GM12878 (cell line): Measurements from ENCODE around the gene FGF13. TPM values are rescaled to one million over a fixed set of nuclear protein-coding genes. Genes with fewer than 3 reads are reported as not detected.

ENCODE experiments used
- CEBPZ ChIP-seq: fragments of 150-350 bp; IDR thresholded peaks from 2 replicates; pipeline ENCODE4 v1.6.1; 2016; ENCODE audit warnings: low read depth, low read length
- ESRRA ChIP-seq: IDR thresholded peaks from 2 replicates; pipeline ENCODE4 v1.6.1; 2012; ENCODE audit warnings: mild to moderate bottlenecking, low read length, improper control_type of control experiment
- HDAC6 ChIP-seq: fragments of 200-600 bp; sonication (generic); IDR thresholded peaks from one replicate; pipeline ENCODE4 v1.8.0; 2017; ENCODE audit warnings: antibody characterized with exemption; ENCODE audit not compliant: unreplicated experiment
- SIN3A ChIP-seq: IDR thresholded peaks from 2 replicates; pipeline ENCODE4 v1.6.1; 2012; ENCODE audit warnings: low read depth, low read length, improper control_type of control experiment
- SUPT20H ChIP-seq: IDR thresholded peaks from 2 replicates; pipeline ENCODE4 v1.6.1; 2011; ENCODE audit warnings: low read depth, mild to moderate bottlenecking, low read length, moderate library complexity, borderline replicate concordance; ENCODE audit not compliant: control insufficient read depth
- ZBTB40 ChIP-seq: fragments of 450-650 bp; IDR thresholded peaks from 2 replicates; pipeline ENCODE4 v1.6.1; 2016; ENCODE audit warnings: mild to moderate bottlenecking, moderate library complexity, borderline replicate concordance
- ZSCAN29 ChIP-seq: fragments of 450-650 bp; IDR thresholded peaks from 2 replicates; pipeline ENCODE4 v1.6.1; 2017; ENCODE audit warnings: mild to moderate bottlenecking, moderate library complexity
- polyA plus RNA-seq, 11 experiments: library from polyadenylated mRNA; depleted of rRNA in 4 of 11; unstranded in 6 of 11; stranded (reverse) in 5 of 11; fragments of >200 nt; fragmentation: Nextera tagmentation in 4 of 11; fragmentation: Illumina TruSeq in 1 of 11; extraction: Ambion mirVana in 4 of 11; extraction: Trizol in 1 of 11; gene quantifications; 1 replicate in 1 of 11; 2 replicates in 10 of 11; pipeline versions ENCODE4 v1.2.1 to v1.2.3, GENCODE V29; 2011 to 2016; ENCODE audit warnings: inconsistent platforms in 2 of 11, missing spikeins in 2 of 11, low read depth in 1 of 11
- total RNA-seq, 4 experiments: library from RNA; depleted of rRNA in 3 of 4; stranded (reverse); fragments of >200 nt in 3 of 4; fragmentation: Illumina TruSeq in 1 of 4; extraction: Trizol in 1 of 4; gene quantifications; 2 replicates each; pipeline versions ENCODE4 v1.2.1 to v1.2.3, GENCODE V29; 2013 to 2021

The FGF13 gene
- total and polyA plus RNA-seq, 10 of the 15 experiments (the other 5 are each of a cell fraction or from before 2014, with no cell fraction given): 0.08 to 0.68 (median 0.28) TPM; not detected in 1

GRCh38 chrX:138709886-138710791 is 1.4 kb downstream of the FGF13 start (continued):
- TF ChIP-seq ZBTB40 (no peak), ZSCAN29 (no peak), HDAC6 (no peak), SIN3A (no peak), CEBPZ (no peak), ESRRA (no peak), SUPT20H (no peak)
